Endothelial cell of umbilical vein (primary cell): ENCODE data around the gene LTBP2. TPM values are rescaled to one million over a fixed set of nuclear protein-coding genes. Genes with fewer than 3 reads are reported as not detected.

Source experiments
- BruUV-seq: library from RNA; stranded (reverse); fragments of 400-500 nt; replicated peaks from 2 replicates; lab custom pipeline; 2021; lab: Mats Ljungman, UMichigan
- CTCF ChIA-PET: fragments of 300-600, 350-600 bp; sonication (Branson Sonifier 250); formaldehyde crosslinking; loops from one replicate; lab custom pipeline; 2021; ENCODE audit warnings: antibody characterized with exemption, inconsistent platforms; lab: Charles Lee
- POLR2A ChIA-PET: fragments of 300-600, 350-600 bp; sonication (Branson Sonifier 250); formaldehyde crosslinking; loops from one replicate; lab custom pipeline; 2021; ENCODE audit warnings: antibody characterized with exemption, inconsistent platforms; lab: Charles Lee
- DNase-seq: peaks from one replicate; pipeline ENCODE4 v3.0.0-alpha.2; 2011; ENCODE audit warnings: low read depth, low spot score
- FAIRE-seq: peaks from 2 replicates; lab custom pipeline; 2011; peaks lifted over from hg19 to GRCh38; lab: Jason Lieb, UNC
- H2AFZ ChIP-seq: 2 replicates; pipeline ENCODE4 v1.6.0; 2012; ENCODE audit warnings: low read depth, low read length, control low read depth, inconsistent platforms
- H3K27ac ChIP-seq: 2 replicates; pipeline ENCODE4 v1.5.1; 2011; ENCODE audit warnings: low read depth, mild to moderate bottlenecking, control low read depth, low read length, moderate library complexity; ENCODE audit not compliant: insufficient read depth
- H3K27me3 ChIP-seq, 2 experiments: 2 replicates each; pipeline versions ENCODE4 v1.6.0 to v1.6.1; 2011; ENCODE audit warnings: low read length in 2 of 2, mixed read lengths in 1 of 2; ENCODE audit not compliant: control insufficient read depth in 2 of 2, insufficient read depth in 2 of 2
- H3K36me3 ChIP-seq, 2 experiments: 2 replicates in 1 of 2; 3 replicates in 1 of 2; pipeline ENCODE4 v1.5.1; 2011; ENCODE audit warnings: low read length in 2 of 2, mild to moderate bottlenecking in 1 of 2, moderate library complexity in 1 of 2; ENCODE audit not compliant: control insufficient read depth in 2 of 2, insufficient read depth in 2 of 2; ENCODE audit errors: extremely low read depth in 1 of 2
- H3K4me1 ChIP-seq: 3 replicates; pipeline ENCODE4 v1.5.1; 2011; ENCODE audit warnings: mild to moderate bottlenecking, low read length; ENCODE audit not compliant: control insufficient read depth, insufficient read depth; ENCODE audit errors: extremely low read depth
- H3K4me2 ChIP-seq: 2 replicates; pipeline ENCODE4 v1.6.1; 2011; ENCODE audit warnings: low read length, control low read depth, mixed read lengths; ENCODE audit not compliant: insufficient read depth
- H3K4me3 ChIP-seq, 3 experiments: fragments of 200-600 bp in 1 of 3; sonication (generic), shearing (Covaris generic) in 1 of 3; replicated peaks in 1 of 3; 2 replicates each; pipeline ENCODE4 v1.5.1; 2011 to 2016; ENCODE audit warnings: control low read depth in 3 of 3, low read length in 3 of 3, mild to moderate bottlenecking in 2 of 3, inconsistent platforms in 1 of 3, low read depth in 1 of 3, moderate library complexity in 1 of 3; ENCODE audit not compliant: insufficient read depth in 1 of 3
- H3K79me2 ChIP-seq: 2 replicates; pipeline ENCODE4 v1.6.0; 2012; ENCODE audit warnings: low read length, inconsistent platforms; ENCODE audit not compliant: control insufficient read depth, insufficient read depth
- H3K9ac ChIP-seq: replicated peaks from 2 replicates; pipeline ENCODE3; 2011; ENCODE audit warnings: low read length, control low read depth; ENCODE audit not compliant: insufficient read depth; ENCODE audit errors: extremely low read depth
- H3K9me1 ChIP-seq: replicated peaks from 3 replicates; pipeline ENCODE4 v1.6.0; 2011; ENCODE audit warnings: mild to moderate bottlenecking, low read length; ENCODE audit not compliant: control insufficient read depth, insufficient read depth; ENCODE audit errors: extremely low read depth
- H3K9me3 ChIP-seq: replicated peaks from 2 replicates; pipeline ENCODE4 v1.5.1; 2012; ENCODE audit warnings: low read length, inconsistent platforms; ENCODE audit not compliant: control insufficient read depth, insufficient read depth
- H4K20me1 ChIP-seq: replicated peaks from 2 replicates; pipeline ENCODE3; 2011; ENCODE audit warnings: mild to moderate bottlenecking, low read length; ENCODE audit not compliant: control insufficient read depth, insufficient read depth; ENCODE audit errors: extremely low read depth
- CTCF ChIP-seq, 2 donors: IDR thresholded peaks; 1 replicate in 1 of 2; 2 replicates in 1 of 2; pipeline ENCODE4 v1.5.1; 2011; ENCODE audit warnings: low read length in 2 of 2, mild to moderate bottlenecking in 2 of 2, moderate library complexity in 2 of 2, control low read depth in 1 of 2, inconsistent platforms in 1 of 2, low read depth in 1 of 2; ENCODE audit not compliant: insufficient read depth in 1 of 2; ENCODE audit errors: extremely low read depth in 1 of 2
- EZH2 ChIP-seq: IDR thresholded peaks from 2 replicates; pipeline ENCODE4 v1.6.1; 2012; ENCODE audit warnings: borderline replicate concordance, low read depth, mild to moderate bottlenecking, moderate library complexity, low read length, inconsistent platforms; ENCODE audit not compliant: severe bottlenecking
- FOS ChIP-seq: IDR thresholded peaks from 2 replicates; pipeline ENCODE4 v1.6.1; 2011; ENCODE audit warnings: mild to moderate bottlenecking, low read length, moderate library complexity, borderline replicate concordance; ENCODE audit not compliant: insufficient read depth
- GATA2 ChIP-seq: IDR thresholded peaks from 2 replicates; pipeline ENCODE4 v1.7.0; 2011; ENCODE audit warnings: low read depth, mild to moderate bottlenecking, moderate library complexity, mixed read lengths, low read length; ENCODE audit not compliant: insufficient read length, insufficient read depth
- JUN ChIP-seq: IDR thresholded peaks from 2 replicates; pipeline ENCODE4 v1.6.1; 2011; ENCODE audit warnings: borderline replicate concordance, low read depth; ENCODE audit not compliant: insufficient read length, insufficient read depth
- MAX ChIP-seq: IDR thresholded peaks from 2 replicates; pipeline ENCODE4 v1.6.1; 2011; ENCODE audit not compliant: insufficient read depth, insufficient read length
- MYC ChIP-seq: IDR thresholded peaks from one replicate; pipeline ENCODE4 v1.6.1; 2011; ENCODE audit warnings: mild to moderate bottlenecking, low read depth, low read length
- POLR2A ChIP-seq: IDR thresholded peaks from 2 replicates; pipeline ENCODE4 v1.6.1; 2012; ENCODE audit warnings: low read depth, mild to moderate bottlenecking, control low read depth, low read length
- POLR2AphosphoS5 ChIP-seq: IDR thresholded peaks from 2 replicates; pipeline ENCODE4 v1.6.1; 2012; ENCODE audit warnings: low read depth, mild to moderate bottlenecking, control low read depth, low read length, moderate library complexity; ENCODE audit not compliant: insufficient read depth
- dilution Hi-C: fragments of 300-500 bp; cut with MboI; formaldehyde crosslinking; loops from one replicate; pipeline ENCODE4 v1.15.0; 2019; ENCODE audit warnings: low sequenced_read_pairs; ENCODE audit not compliant: extremely low pct_ligation_motif_present
- intact Hi-C: fragments of 100-400 bp; cut with micrococcal nuclease; formaldehyde crosslinking; loops from one replicate; pipeline ENCODE4 v1.10.0; 2022
- polyA plus RNA-seq, 4 experiments: library from polyadenylated mRNA; depleted of rRNA in 3 of 4; stranded (reverse) in 3 of 4; unstranded in 1 of 4; fragments of >200 nt; gene quantifications; 2 replicates each; pipeline versions ENCODE4 v1.2.1 to v1.2.3, GENCODE V29; 2011 to 2012; ENCODE audit warnings: missing spikeins in 1 of 4
- total RNA-seq: library from RNA; stranded (reverse); gene quantifications from 2 replicates; pipeline ENCODE4 v1.2.3, GENCODE V29; 2021

Gene LTBP2
- total and polyA plus RNA-seq, 2 donors (not counting 3 experiments of a cell fraction or from before 2014, with no cell fraction given): 209 to 268 TPM

DNA sequence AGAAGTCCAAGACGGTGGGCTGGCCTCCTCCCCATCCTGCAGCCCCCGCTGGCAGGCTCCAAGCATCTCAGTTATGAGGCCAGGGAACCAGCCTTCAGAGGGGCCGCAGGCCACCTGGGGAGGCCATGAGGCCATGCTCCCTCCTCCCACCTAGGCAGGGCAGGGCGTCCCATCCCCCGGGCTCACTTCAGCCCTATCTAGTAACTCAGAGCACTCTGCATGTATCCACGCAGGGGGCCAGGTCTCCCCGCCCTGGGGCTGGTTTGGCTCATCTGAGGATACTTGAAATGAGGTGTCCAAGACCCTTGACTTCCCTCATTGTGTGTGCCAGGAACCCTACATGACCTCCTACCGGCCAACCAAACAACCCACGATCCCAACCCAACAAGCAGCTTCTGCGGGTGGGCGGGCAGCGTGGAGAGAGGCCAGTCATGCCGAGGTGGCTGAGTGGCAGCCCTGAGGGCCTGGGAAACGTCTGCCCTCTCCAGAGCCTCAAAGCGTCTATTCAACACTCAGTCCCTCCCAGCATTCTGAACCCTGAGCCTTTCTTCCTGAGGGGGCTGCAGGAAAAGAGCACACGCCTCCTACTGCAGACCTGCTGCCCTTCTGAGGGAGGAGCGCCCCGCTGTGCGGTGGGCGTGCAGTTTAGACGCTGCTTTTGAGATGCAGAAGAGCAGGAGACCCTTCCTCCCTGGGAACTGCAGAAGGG, 101.7 kb downstream of the LTBP2 start:
- no peaks in the 10 kb centered on the region for H3K9me1 ChIP-seq
- no peak for FAIRE-seq
- H3K9me3 ChIP-seq: no peaks in the 10 kb centered on the region
- no peak overlapping the region for H3K9ac ChIP-seq
- no peak overlapping the region for H3K4me3 ChIP-seq
- TF ChIP-seq POLR2AphosphoS5 (no peak), EZH2 (no peak), MYC (no peak), POLR2A (no peak), GATA2 (no peak), FOS (no peak), CTCF (IDR thresholded peaks at IDR 0.05; ENCODE audit: extremely low read depth in 1 of 2, insufficient read depth in 1 of 2, low read depth in 1 of 2, low read length in 2 of 2) (no peak), JUN (no peak), MAX (no peak)
- CTCF ChIA-PET: interaction anchor here (1.2 kb wide), 1 partner anchor 16 kb away, joined by 3 read pairs; no protein-coding TSS in a partner anchor
- BruUV-seq: no TSS peak
- H2AFZ ChIP-seq: no peak overlapping the region
- no peak overlapping the region for H3K27ac ChIP-seq
- dilution Hi-C loops: no loop called here
- H3K4me2 ChIP-seq: no peak overlapping the region
- POLR2A ChIA-PET: no interaction called here
- no peak for DNase-seq
- H3K36me3 ChIP-seq: peaks cover 40 to 67% of the 10 kb centered on the region in 2 experiments
- H3K79me2 ChIP-seq: no peaks in the 10 kb centered on the region
- H3K27me3 ChIP-seq: no peaks in the 10 kb centered on the region
- no peaks in the 10 kb centered on the region for H3K4me1 ChIP-seq
- intact Hi-C loops: no loop called here
- no peaks in the 10 kb centered on the region for H4K20me1 ChIP-seq
